Ectodermal cell (in vitro differentiated cells): ENCODE data around the gene NET1.

Experiments
- H3K27ac ChIP-seq: 2 replicates; pipeline ENCODE4 v1.7.0; 2013; ENCODE audit warnings: mild to moderate bottlenecking, low read depth, low read length; ENCODE audit not compliant: insufficient read depth, poor library complexity, severe bottlenecking
- H3K27me3 ChIP-seq: 2 replicates; pipeline ENCODE4 v1.7.0; 2013; ENCODE audit warnings: mild to moderate bottlenecking, low read length; ENCODE audit not compliant: insufficient read depth, control insufficient read depth, poor library complexity, severe bottlenecking
- H3K36me3 ChIP-seq: one replicate; pipeline ENCODE4 v1.7.0; 2013; ENCODE audit warnings: low read length; ENCODE audit not compliant: control insufficient read depth, insufficient read depth
- H3K4me1 ChIP-seq: one replicate; pipeline ENCODE4 v1.7.0; 2013; ENCODE audit warnings: low read length; ENCODE audit not compliant: control insufficient read depth, insufficient read depth
- H3K4me3 ChIP-seq: 2 replicates; pipeline ENCODE4 v1.7.0; 2013; ENCODE audit warnings: low read depth, low read length, control low read depth; ENCODE audit not compliant: insufficient read depth
- H3K9me3 ChIP-seq: 2 replicates; pipeline ENCODE4 v1.7.0; 2013; ENCODE audit warnings: mild to moderate bottlenecking, low read length, moderate library complexity; ENCODE audit not compliant: control insufficient read depth
- WGBS, 2 experiments: methylation state at CpG; one replicate each; pipeline ENCODE4 v1.1.7; 2013; ENCODE audit warnings: missing lambda C conversion rate in 2 of 2; 5-methylcytosine and 5-hydroxymethylcytosine counted together

Gene NET1

GRCh38 chr10:5461914-5462840 is 49.8 kb downstream of the NET1 start:
- WGBS, 2 experiments, result 89 to 91% methylated on average over 17 of the region's 17 CpGs
- Histone ChIP-seq H3K27ac (no peak overlapping the region), H3K4me1 (peaks cover 4% of the 10 kb centered on the region), H3K9me3 (no peaks in the 10 kb centered on the region), H3K4me3 (no peak overlapping the region), H3K36me3 (peaks cover 30% of the 10 kb centered on the region), H3K27me3 (no peaks in the 10 kb centered on the region)

DNA sequence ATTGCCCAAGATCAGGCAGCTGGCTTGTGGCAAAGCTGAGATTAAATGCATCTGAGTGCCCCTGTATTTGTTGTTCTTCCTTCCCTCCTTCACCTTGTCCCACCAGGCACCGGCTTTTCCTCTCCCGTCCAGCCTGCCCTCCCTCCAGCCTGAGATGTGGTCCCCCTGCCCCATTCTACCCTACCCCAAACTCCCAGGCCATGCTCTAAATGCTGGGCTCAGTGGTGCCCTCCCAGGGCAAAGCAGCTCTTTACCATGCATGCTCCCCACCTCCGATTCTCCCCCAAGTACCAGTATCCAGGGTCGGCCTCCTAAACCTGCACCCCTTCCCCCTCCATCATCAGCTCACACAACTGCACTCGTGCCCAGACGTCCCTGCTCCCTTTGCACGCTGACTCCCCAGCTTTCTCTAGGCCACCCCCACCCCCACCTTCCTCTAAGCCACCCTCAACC is 50.5 kb downstream of the NET1 start:
- Histone ChIP-seq H3K36me3 (peaks cover 27% of the 10 kb centered on the region), H3K27me3 (no peaks in the 10 kb centered on the region), H3K27ac (no peak overlapping the region), H3K4me3 (no peak overlapping the region), H3K4me1 (peaks cover 4% of the 10 kb centered on the region), H3K9me3 (no peaks in the 10 kb centered on the region)
- WGBS, 2 experiments, result 94 to 96% methylated on average over 7 of the region's 7 CpGs

- Histone ChIP-seq H3K4me3 (no peak overlapping the region), H3K27ac (no peak overlapping the region), H3K27me3 (no peaks in the 10 kb centered on the region), H3K9me3 (no peaks in the 10 kb centered on the region), H3K36me3 (peaks cover 11% of the 10 kb centered on the region), H3K4me1 (peaks cover 9% of the 10 kb centered on the region)
- WGBS, 2 experiments, result 78 to 87% methylated on average over 5 of the region's 5 CpGs
Measured at GRCh38 chr10:5464546-5464945, 52.2 kb downstream of the NET1 start.

- WGBS, 2 experiments, result 78 to 79% methylated on average over 12 of the region's 12 CpGs
- Histone ChIP-seq H3K27me3 (no peaks in the 10 kb centered on the region), H3K9me3 (no peaks in the 10 kb centered on the region), H3K27ac (no peak overlapping the region), H3K4me1 (peaks cover 9% of the 10 kb centered on the region), H3K36me3 (no peaks in the 10 kb centered on the region), H3K4me3 (no peak overlapping the region)
Measured at GRCh38 chr10:5465976-5466450, 53.7 kb downstream of the NET1 start.

- Histone ChIP-seq H3K9me3 (no peaks in the 10 kb centered on the region), H3K27ac (no peak overlapping the region), H3K4me3 (no peak overlapping the region), H3K27me3 (no peaks in the 10 kb centered on the region), H3K36me3 (no peaks in the 10 kb centered on the region), H3K4me1 (peaks cover 9% of the 10 kb centered on the region)
- 57 to 59% methylated on average over 18 of the region's 18 CpGs for WGBS, 2 experiments
Measured at GRCh38 chr10:5466451-5467206, 54.3 kb downstream of the NET1 start.

DNA sequence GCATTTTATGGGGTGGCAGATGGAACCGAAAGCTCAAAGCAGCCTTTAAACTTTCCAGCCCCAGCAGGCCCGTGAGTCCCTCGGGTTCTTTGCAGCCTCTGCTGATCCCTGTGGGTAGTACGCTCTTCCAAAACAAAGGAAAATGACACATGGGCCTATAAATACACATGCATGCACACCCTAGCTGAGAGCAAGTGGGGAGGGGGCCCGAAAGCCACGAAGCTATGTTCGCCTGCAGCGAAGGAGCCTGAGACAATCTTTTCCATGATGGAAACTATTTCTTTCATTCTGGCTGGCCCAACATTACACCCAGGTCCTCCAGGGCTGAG is 54.8 kb downstream of the NET1 start:
- Histone ChIP-seq H3K36me3 (no peaks in the 10 kb centered on the region), H3K9me3 (no peaks in the 10 kb centered on the region), H3K27ac (no peak overlapping the region), H3K27me3 (no peaks in the 10 kb centered on the region), H3K4me1 (peaks cover 9% of the 10 kb centered on the region), H3K4me3 (no peak overlapping the region)
- 85% methylated on average over 8 of the region's 8 CpGs for WGBS, 2 experiments

DNA sequence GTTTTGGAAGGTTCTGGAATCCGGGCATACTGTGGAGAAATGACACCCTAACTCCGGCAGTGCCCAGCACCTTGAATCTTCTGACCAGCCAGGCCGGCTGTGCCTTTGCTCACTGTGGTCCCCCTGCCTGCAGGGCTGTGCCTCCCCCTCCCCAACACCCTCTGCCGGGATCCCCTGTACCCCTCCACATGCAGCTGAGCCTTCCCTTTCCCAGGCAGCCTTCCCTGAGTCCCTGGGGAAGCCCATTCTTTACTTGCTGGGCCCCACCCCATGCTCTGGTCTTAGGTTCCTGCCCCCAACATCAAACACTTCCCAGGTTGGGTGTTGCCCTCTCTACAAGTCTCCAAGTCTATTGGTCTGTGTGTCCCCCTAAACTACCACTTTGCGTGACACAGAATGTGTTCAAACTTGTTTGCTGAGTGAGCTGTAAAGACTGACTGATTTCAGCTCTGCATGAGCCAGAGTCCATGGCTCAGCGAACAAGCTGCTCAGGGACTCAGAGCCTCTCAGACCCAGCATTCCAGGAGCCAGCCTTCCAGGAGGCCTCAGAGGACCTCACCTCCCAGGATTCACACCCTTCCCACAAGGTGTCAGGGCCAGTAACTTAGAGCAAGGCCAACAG is 55.4 kb downstream of the NET1 start:
- Histone ChIP-seq H3K27me3 (no peaks in the 10 kb centered on the region), H3K36me3 (no peaks in the 10 kb centered on the region), H3K27ac (no peak overlapping the region), H3K4me1 (peaks cover 9% of the 10 kb centered on the region), H3K9me3 (no peaks in the 10 kb centered on the region), H3K4me3 (no peak overlapping the region)
- 95 to 98% methylated on average over 6 of the region's 6 CpGs for WGBS, 2 experiments

DNA sequence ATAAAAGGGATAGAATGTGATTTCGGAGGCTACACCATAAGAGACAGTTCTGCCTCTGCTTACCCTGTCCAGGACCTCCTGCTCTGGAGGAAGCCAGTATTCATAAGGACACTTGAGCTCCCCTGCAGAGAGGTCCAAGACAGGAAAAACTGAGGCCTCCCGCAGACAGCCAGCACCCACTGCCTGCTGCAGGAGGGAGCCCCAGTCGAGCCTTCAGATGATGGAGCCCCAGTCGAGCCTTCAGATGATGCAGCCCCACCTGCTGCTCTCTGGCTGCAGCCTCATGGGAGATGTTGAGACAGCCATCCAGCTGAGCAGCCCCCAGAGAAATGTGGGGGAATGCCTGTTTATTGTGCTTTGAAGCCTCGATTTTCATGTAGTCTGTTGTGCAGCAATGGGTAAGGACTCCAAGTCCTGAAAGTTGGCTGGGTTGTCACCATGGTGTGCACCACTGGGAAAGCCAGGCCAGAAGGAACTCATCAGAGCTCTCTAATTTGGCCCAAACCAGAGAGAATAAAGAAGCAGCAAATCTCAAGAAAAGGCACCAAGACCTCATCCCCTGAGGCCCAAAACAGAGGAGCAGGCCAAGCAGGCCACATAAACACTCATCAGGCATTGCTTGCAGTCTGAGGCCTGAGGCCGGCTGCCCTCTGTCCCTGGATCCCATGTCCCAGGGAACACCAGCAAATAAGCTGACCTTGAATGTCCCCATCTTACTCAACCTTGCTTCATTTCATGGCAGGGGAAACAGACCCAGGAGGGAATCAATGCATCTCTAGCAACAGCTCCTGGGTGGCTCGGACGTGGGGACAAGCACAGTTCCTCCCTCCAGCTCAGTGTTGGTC is 56.1 kb downstream of the NET1 start:
- Histone ChIP-seq H3K27ac (no peak overlapping the region), H3K4me1 (peaks cover 9% of the 10 kb centered on the region), H3K4me3 (no peak overlapping the region), H3K36me3 (no peaks in the 10 kb centered on the region), H3K27me3 (no peaks in the 10 kb centered on the region), H3K9me3 (no peaks in the 10 kb centered on the region)
- 88 to 89% methylated on average over 8 of the region's 8 CpGs for WGBS, 2 experiments

DNA sequence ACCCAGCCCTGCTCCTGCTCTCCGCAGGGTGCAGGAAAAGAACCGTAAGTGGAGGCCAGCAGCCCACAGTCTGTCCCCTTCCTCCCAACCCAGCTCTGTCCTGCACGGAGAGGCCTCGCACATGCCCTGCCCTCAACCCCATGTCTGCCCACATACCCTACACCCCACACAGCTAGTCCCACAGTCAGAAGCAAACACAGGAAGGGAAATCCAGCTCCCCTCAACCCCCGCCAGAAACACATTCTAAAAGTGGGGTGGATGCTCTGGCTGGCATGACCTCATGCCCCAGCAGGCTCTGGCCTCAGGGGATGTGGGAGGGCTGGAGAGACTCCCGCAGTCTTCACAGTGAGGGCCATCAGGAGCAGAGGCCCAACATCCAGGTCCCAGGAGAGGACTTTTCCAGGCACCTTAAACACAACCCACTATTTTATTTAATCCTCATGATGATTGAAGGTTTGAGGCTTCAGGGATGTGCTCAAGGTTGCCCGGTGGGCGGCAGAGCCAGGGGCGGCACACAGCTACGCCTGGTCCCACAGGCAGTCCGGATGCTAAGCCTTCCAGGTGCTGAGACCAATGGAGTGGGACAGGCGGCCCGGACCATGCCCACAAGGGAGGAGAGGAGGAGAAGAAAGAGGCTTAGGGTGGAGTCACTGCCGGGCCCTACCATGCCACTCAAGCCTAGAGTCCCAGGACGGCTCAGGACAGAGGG is 57.1 kb downstream of the NET1 start:
- WGBS, 2 experiments, result 79 to 80% methylated on average over 15 of the region's 15 CpGs
- H3K36me3 ChIP-seq, result no peaks in the 10 kb centered on the region

More for the DNA sequence above, 57.1 kb downstream of the NET1 start:
- Histone ChIP-seq H3K4me1 (peaks cover 9% of the 10 kb centered on the region), H3K27me3 (no peaks in the 10 kb centered on the region), H3K4me3 (no peak overlapping the region), H3K27ac (no peak overlapping the region), H3K9me3 (no peaks in the 10 kb centered on the region)
